Endothelial cell of umbilical vein (primary cell): ENCODE measurements around the gene ZFYVE26. TPM values are rescaled to one million over a fixed set of nuclear protein-coding genes. Genes with fewer than 3 reads are reported as not detected.

Source experiments
- BruUV-seq: library from RNA; stranded (reverse); fragments of 400-500 nt; replicated peaks from 2 replicates; lab custom pipeline; 2021; lab: Mats Ljungman, UMichigan
- CTCF ChIA-PET: fragments of 300-600, 350-600 bp; sonication (Branson Sonifier 250); formaldehyde crosslinking; loops from one replicate; lab custom pipeline; 2021; ENCODE audit warnings: antibody characterized with exemption, inconsistent platforms; lab: Charles Lee
- POLR2A ChIA-PET: fragments of 300-600, 350-600 bp; sonication (Branson Sonifier 250); formaldehyde crosslinking; loops from one replicate; lab custom pipeline; 2021; ENCODE audit warnings: antibody characterized with exemption, inconsistent platforms; lab: Charles Lee
- DNase-seq: peaks from one replicate; pipeline ENCODE4 v3.0.0-alpha.2; 2011; ENCODE audit warnings: low read depth, low spot score
- FAIRE-seq: peaks from 2 replicates; lab custom pipeline; 2011; peaks lifted over from hg19 to GRCh38; lab: Jason Lieb, UNC
- H2AFZ ChIP-seq: 2 replicates; pipeline ENCODE4 v1.6.0; 2012; ENCODE audit warnings: low read depth, low read length, control low read depth, inconsistent platforms
- H3K27ac ChIP-seq: 2 replicates; pipeline ENCODE4 v1.5.1; 2011; ENCODE audit warnings: low read depth, mild to moderate bottlenecking, control low read depth, low read length, moderate library complexity; ENCODE audit not compliant: insufficient read depth
- H3K27me3 ChIP-seq, 2 experiments: 2 replicates each; pipeline versions ENCODE4 v1.6.0 to v1.6.1; 2011; ENCODE audit warnings: low read length in 2 of 2, mixed read lengths in 1 of 2; ENCODE audit not compliant: control insufficient read depth in 2 of 2, insufficient read depth in 2 of 2
- H3K36me3 ChIP-seq, 2 experiments: 2 replicates in 1 of 2; 3 replicates in 1 of 2; pipeline ENCODE4 v1.5.1; 2011; ENCODE audit warnings: low read length in 2 of 2, mild to moderate bottlenecking in 1 of 2, moderate library complexity in 1 of 2; ENCODE audit not compliant: control insufficient read depth in 2 of 2, insufficient read depth in 2 of 2; ENCODE audit errors: extremely low read depth in 1 of 2
- H3K4me1 ChIP-seq: 3 replicates; pipeline ENCODE4 v1.5.1; 2011; ENCODE audit warnings: mild to moderate bottlenecking, low read length; ENCODE audit not compliant: control insufficient read depth, insufficient read depth; ENCODE audit errors: extremely low read depth
- H3K4me2 ChIP-seq: 2 replicates; pipeline ENCODE4 v1.6.1; 2011; ENCODE audit warnings: low read length, control low read depth, mixed read lengths; ENCODE audit not compliant: insufficient read depth
- H3K4me3 ChIP-seq, 3 experiments: fragments of 200-600 bp in 1 of 3; sonication (generic), shearing (Covaris generic) in 1 of 3; replicated peaks in 1 of 3; 2 replicates each; pipeline ENCODE4 v1.5.1; 2011 to 2016; ENCODE audit warnings: control low read depth in 3 of 3, low read length in 3 of 3, mild to moderate bottlenecking in 2 of 3, inconsistent platforms in 1 of 3, low read depth in 1 of 3, moderate library complexity in 1 of 3; ENCODE audit not compliant: insufficient read depth in 1 of 3
- H3K79me2 ChIP-seq: 2 replicates; pipeline ENCODE4 v1.6.0; 2012; ENCODE audit warnings: low read length, inconsistent platforms; ENCODE audit not compliant: control insufficient read depth, insufficient read depth
- H3K9ac ChIP-seq: replicated peaks from 2 replicates; pipeline ENCODE3; 2011; ENCODE audit warnings: low read length, control low read depth; ENCODE audit not compliant: insufficient read depth; ENCODE audit errors: extremely low read depth
- H3K9me1 ChIP-seq: replicated peaks from 3 replicates; pipeline ENCODE4 v1.6.0; 2011; ENCODE audit warnings: mild to moderate bottlenecking, low read length; ENCODE audit not compliant: control insufficient read depth, insufficient read depth; ENCODE audit errors: extremely low read depth
- H3K9me3 ChIP-seq: replicated peaks from 2 replicates; pipeline ENCODE4 v1.5.1; 2012; ENCODE audit warnings: low read length, inconsistent platforms; ENCODE audit not compliant: control insufficient read depth, insufficient read depth
- H4K20me1 ChIP-seq: replicated peaks from 2 replicates; pipeline ENCODE3; 2011; ENCODE audit warnings: mild to moderate bottlenecking, low read length; ENCODE audit not compliant: control insufficient read depth, insufficient read depth; ENCODE audit errors: extremely low read depth
- CTCF ChIP-seq, 2 donors: IDR thresholded peaks; 1 replicate in 1 of 2; 2 replicates in 1 of 2; pipeline ENCODE4 v1.5.1; 2011; ENCODE audit warnings: low read length in 2 of 2, mild to moderate bottlenecking in 2 of 2, moderate library complexity in 2 of 2, control low read depth in 1 of 2, inconsistent platforms in 1 of 2, low read depth in 1 of 2; ENCODE audit not compliant: insufficient read depth in 1 of 2; ENCODE audit errors: extremely low read depth in 1 of 2
- EZH2 ChIP-seq: IDR thresholded peaks from 2 replicates; pipeline ENCODE4 v1.6.1; 2012; ENCODE audit warnings: borderline replicate concordance, low read depth, mild to moderate bottlenecking, moderate library complexity, low read length, inconsistent platforms; ENCODE audit not compliant: severe bottlenecking
- FOS ChIP-seq: IDR thresholded peaks from 2 replicates; pipeline ENCODE4 v1.6.1; 2011; ENCODE audit warnings: mild to moderate bottlenecking, low read length, moderate library complexity, borderline replicate concordance; ENCODE audit not compliant: insufficient read depth
- GATA2 ChIP-seq: IDR thresholded peaks from 2 replicates; pipeline ENCODE4 v1.7.0; 2011; ENCODE audit warnings: low read depth, mild to moderate bottlenecking, moderate library complexity, mixed read lengths, low read length; ENCODE audit not compliant: insufficient read length, insufficient read depth
- JUN ChIP-seq: IDR thresholded peaks from 2 replicates; pipeline ENCODE4 v1.6.1; 2011; ENCODE audit warnings: borderline replicate concordance, low read depth; ENCODE audit not compliant: insufficient read length, insufficient read depth
- MYC ChIP-seq: IDR thresholded peaks from one replicate; pipeline ENCODE4 v1.6.1; 2011; ENCODE audit warnings: mild to moderate bottlenecking, low read depth, low read length
- POLR2A ChIP-seq: IDR thresholded peaks from 2 replicates; pipeline ENCODE4 v1.6.1; 2012; ENCODE audit warnings: low read depth, mild to moderate bottlenecking, control low read depth, low read length
- POLR2AphosphoS5 ChIP-seq: IDR thresholded peaks from 2 replicates; pipeline ENCODE4 v1.6.1; 2012; ENCODE audit warnings: low read depth, mild to moderate bottlenecking, control low read depth, low read length, moderate library complexity; ENCODE audit not compliant: insufficient read depth
- dilution Hi-C: fragments of 300-500 bp; cut with MboI; formaldehyde crosslinking; loops from one replicate; pipeline ENCODE4 v1.15.0; 2019; ENCODE audit warnings: low sequenced_read_pairs; ENCODE audit not compliant: extremely low pct_ligation_motif_present
- intact Hi-C: fragments of 100-400 bp; cut with micrococcal nuclease; formaldehyde crosslinking; loops from one replicate; pipeline ENCODE4 v1.10.0; 2022
- polyA plus RNA-seq, 4 experiments: library from polyadenylated mRNA; depleted of rRNA in 3 of 4; stranded (reverse) in 3 of 4; unstranded in 1 of 4; fragments of >200 nt; gene quantifications; 2 replicates each; pipeline versions ENCODE4 v1.2.1 to v1.2.3, GENCODE V29; 2011 to 2012; ENCODE audit warnings: missing spikeins in 1 of 4
- total RNA-seq: library from RNA; stranded (reverse); gene quantifications from 2 replicates; pipeline ENCODE4 v1.2.3, GENCODE V29; 2021
- TF ChIP-seq, protein P1 (sequence below): IDR thresholded peaks from 2 replicates; pipeline ENCODE4 v1.6.1; 2011; ENCODE audit not compliant: insufficient read depth, insufficient read length

Gene ZFYVE26
- total and polyA plus RNA-seq, 2 donors (not counting 3 experiments of a cell fraction or from before 2014, with no cell fraction given): 15.3 to 26.3 TPM

DNA sequence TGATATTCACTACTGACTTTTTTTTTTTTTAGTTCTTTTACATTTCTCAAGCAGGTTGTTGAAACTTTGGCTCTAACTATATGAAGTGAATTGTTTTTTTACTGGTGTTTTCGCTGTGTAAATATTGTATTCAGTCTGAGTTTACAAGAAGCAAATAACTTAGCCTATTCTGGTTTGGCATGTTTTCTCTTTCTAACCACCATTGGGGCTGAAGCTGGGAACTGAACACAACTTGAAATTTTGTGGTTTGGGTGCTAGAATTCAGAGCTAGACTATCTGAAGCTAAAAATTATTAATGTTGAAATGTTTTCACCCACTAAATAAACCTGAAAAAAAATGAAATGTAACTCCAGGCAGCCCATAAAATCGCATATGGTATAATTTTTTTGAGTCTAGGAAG lies 40.4 kb upstream of the ZFYVE26 start:
- Histone ChIP-seq H4K20me1 (no peaks in the 10 kb centered on the region), H3K79me2 (no peaks in the 10 kb centered on the region), H3K27ac (no peak overlapping the region), H3K27me3 (no peaks in the 10 kb centered on the region), H3K9me1 (no peaks in the 10 kb centered on the region), H3K4me3 (no peak overlapping the region), H3K36me3 (no peaks in the 10 kb centered on the region), H3K9me3 (no peaks in the 10 kb centered on the region), H3K9ac (no peak overlapping the region), H3K4me1 (peaks cover 10% of the 10 kb centered on the region), H3K4me2 (no peak overlapping the region), H2AFZ (no peak overlapping the region)
- dilution Hi-C loops: no loop called here
- TF ChIP-seq CTCF (IDR thresholded peaks at IDR 0.05; ENCODE audit: extremely low read depth in 1 of 2, insufficient read depth in 1 of 2, low read depth in 1 of 2, low read length in 2 of 2): no peak
- TF ChIP-seq GATA2: no peak
- TF ChIP-seq JUN: no peak
- no peak for TF ChIP-seq POLR2AphosphoS5
- no peak for TF ChIP-seq POLR2A
- TF ChIP-seq FOS: no peak
- TF ChIP-seq MYC: no peak
- TF ChIP-seq, protein P1, sequence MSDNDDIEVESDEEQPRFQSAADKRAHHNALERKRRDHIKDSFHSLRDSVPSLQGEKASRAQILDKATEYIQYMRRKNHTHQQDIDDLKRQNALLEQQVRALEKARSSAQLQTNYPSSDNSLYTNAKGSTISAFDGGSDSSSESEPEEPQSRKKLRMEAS: no peak
- TF ChIP-seq EZH2: no peak
- BruUV-seq: no TSS peak
- ChIA-PET POLR2A (no interaction called here), CTCF (interaction anchor here (0.8 to 1.1 kb wide), 2 partner anchors 10 to 77 kb away, joined by 3 read pairs; no protein-coding TSS in a partner anchor)
- DNase-seq (no peak), FAIRE-seq (no peak)
- intact Hi-C loops: no loop called here
